MM.1S (cell line): Measurements from ENCODE around the gene NOS3.

Experiments
- DNase-seq: peaks from one replicate; pipeline ENCODE4 v3.0.0-alpha.2; 2015
- H2AFZ ChIP-seq: fragments of 300-600 bp; sonication (generic); 2 replicates; pipeline ENCODE4 v1.6.0; 2016; ENCODE audit warnings: antibody characterized with exemption, low read length
- H3F3A ChIP-seq: fragments of 300-600 bp; sonication (generic); 2 replicates; pipeline ENCODE4 v1.6.1; 2016; ENCODE audit warnings: mild to moderate bottlenecking, antibody characterized with exemption, low read length, moderate library complexity, mixed read lengths; ENCODE audit not compliant: insufficient read depth
- H3K27ac ChIP-seq: fragments of 300-600 bp; sonication (generic); 2 replicates; pipeline ENCODE4 v1.5.1; 2016; ENCODE audit warnings: mild to moderate bottlenecking, low read length
- H3K27me3 ChIP-seq: fragments of 300-600 bp; sonication (generic); replicated peaks from 2 replicates; pipeline ENCODE4 v1.6.0; 2016; ENCODE audit warnings: low read length; ENCODE audit not compliant: insufficient read depth
- H3K36me3 ChIP-seq: fragments of 300-600 bp; sonication (generic); replicated peaks from 2 replicates; pipeline ENCODE4 v1.6.1; 2016; ENCODE audit warnings: mild to moderate bottlenecking, low read length, mixed read lengths; ENCODE audit not compliant: insufficient read depth
- H3K4me1 ChIP-seq: fragments of 300-600 bp; sonication (generic); 2 replicates; pipeline ENCODE4 v1.6.1; 2016; ENCODE audit warnings: low read length, mixed read lengths
- H3K4me2 ChIP-seq: fragments of 300-600 bp; sonication (generic); 2 replicates; pipeline ENCODE4 v1.6.0; 2016; ENCODE audit warnings: low read depth, low read length
- H3K4me3 ChIP-seq: fragments of 300-600 bp; sonication (generic); 2 replicates; pipeline ENCODE4 v1.5.1; 2016; ENCODE audit warnings: low read length, mixed read lengths
- H3K79me2 ChIP-seq: fragments of 300-600 bp; sonication (generic); 2 replicates; pipeline ENCODE4 v1.6.1; 2016; ENCODE audit warnings: mixed run types, low read length, mixed read lengths
- H3K9ac ChIP-seq: fragments of 300-600 bp; sonication (generic); 2 replicates; pipeline ENCODE4 v1.6.1; 2016; ENCODE audit warnings: low read length, mixed read lengths
- H3K9me2 ChIP-seq: fragments of 300-600 bp; sonication (generic); replicated peaks from 2 replicates; pipeline ENCODE4 v1.6.1; 2016; ENCODE audit warnings: mild to moderate bottlenecking, low read length, mixed read lengths; ENCODE audit not compliant: insufficient read depth
- H3K9me3 ChIP-seq: fragments of 300-600 bp; sonication (generic); replicated peaks from 2 replicates; pipeline ENCODE4 v1.6.1; 2016; ENCODE audit warnings: mild to moderate bottlenecking, low read length, mixed read lengths; ENCODE audit not compliant: insufficient read depth
- H4K20me1 ChIP-seq: fragments of 300-600 bp; sonication (generic); 2 replicates; pipeline ENCODE4 v1.6.1; 2016; ENCODE audit warnings: mild to moderate bottlenecking, low read length, moderate library complexity, mixed read lengths; ENCODE audit not compliant: insufficient read depth
- CTCF ChIP-seq: fragments of 300-600 bp; sonication (generic); IDR thresholded peaks from 2 replicates; pipeline ENCODE4 v1.5.1; 2016; ENCODE audit warnings: antibody characterized with exemption, low read length, mixed read lengths
- EZH2 ChIP-seq: fragments of 300-600 bp; sonication (generic); optimal IDR thresholded peaks from 2 replicates; pipeline ENCODE3; 2017; ENCODE audit warnings: low read depth, mild to moderate bottlenecking, antibody characterized with exemption, low read length, mixed read lengths
- EZH2phosphoT487 ChIP-seq: fragments of 300-600 bp; sonication (generic); IDR thresholded peaks from 2 replicates; pipeline ENCODE4 v1.6.1; 2018; ENCODE audit warnings: antibody characterized with exemption, low read length

The NOS3 gene

GRCh38 chr7:151045262-151045661 lies 54.4 kb downstream of the NOS3 start:
- H3K9me3 ChIP-seq, result no peaks in the 10 kb centered on the region
- no peak overlapping the region for H3K4me3 ChIP-seq
- no peak overlapping the region for H3K4me2 ChIP-seq
- TF ChIP-seq EZH2phosphoT487 (no peak), CTCF (no peak), EZH2 (no peak)
- H3F3A ChIP-seq, result no peaks in the 10 kb centered on the region
- H3K79me2 ChIP-seq, result no peaks in the 10 kb centered on the region
- no peaks in the 10 kb centered on the region for H4K20me1 ChIP-seq
- H3K9me2 ChIP-seq, result no peaks in the 10 kb centered on the region
- H3K4me1 ChIP-seq, result no peaks in the 10 kb centered on the region
- no peaks in the 10 kb centered on the region for H3K36me3 ChIP-seq
- peaks cover 8% of the 10 kb centered on the region for H3K27me3 ChIP-seq
- no peak overlapping the region for H2AFZ ChIP-seq
- DNase-seq, result no peak
- H3K9ac ChIP-seq, result no peak overlapping the region
- no peak overlapping the region for H3K27ac ChIP-seq

- Histone ChIP-seq H3K4me2 (no peak overlapping the region), H3K79me2 (no peaks in the 10 kb centered on the region), H3F3A (no peaks in the 10 kb centered on the region), H3K27ac (no peak overlapping the region), H3K4me3 (no peak overlapping the region), H3K27me3 (peaks cover 15% of the 10 kb centered on the region), H3K4me1 (no peaks in the 10 kb centered on the region), H3K9me3 (no peaks in the 10 kb centered on the region), H3K9ac (no peak overlapping the region), H4K20me1 (no peaks in the 10 kb centered on the region), H3K36me3 (no peaks in the 10 kb centered on the region), H3K9me2 (no peaks in the 10 kb centered on the region), H2AFZ (no peak overlapping the region)
- no peak for DNase-seq
- no peak for TF ChIP-seq EZH2
- TF ChIP-seq EZH2phosphoT487, result no peak
- TF ChIP-seq CTCF, result no peak
Measured at GRCh38 chr7:151045967-151046366, 55.1 kb downstream of the NOS3 start.

- no peaks in the 10 kb centered on the region for H3K9me2 ChIP-seq
- no peak for DNase-seq
Measured at GRCh38 chr7:151046603-151047573, 56.1 kb downstream of the NOS3 start.

More at GRCh38 chr7:151046603-151047573, 56.1 kb downstream of the NOS3 start:
- H3K4me2 ChIP-seq, result no peak overlapping the region
- peaks cover 18% of the 10 kb centered on the region for H3K27me3 ChIP-seq
- no peak overlapping the region for H3K9ac ChIP-seq
- H3K9me3 ChIP-seq, result no peaks in the 10 kb centered on the region
- no peaks in the 10 kb centered on the region for H3K36me3 ChIP-seq
- H3K4me3 ChIP-seq, result no peak overlapping the region
- H2AFZ ChIP-seq, result no peak overlapping the region
- H3K79me2 ChIP-seq, result no peaks in the 10 kb centered on the region
- H3K4me1 ChIP-seq, result no peaks in the 10 kb centered on the region
- no peaks in the 10 kb centered on the region for H4K20me1 ChIP-seq
- no peak overlapping the region for H3K27ac ChIP-seq
- TF ChIP-seq EZH2phosphoT487 (no peak), CTCF (no peak), EZH2 (no peak)
- H3F3A ChIP-seq, result no peaks in the 10 kb centered on the region
